ENCODE data around the gene SLC22A17.
"Not testable (repeated sequence)": the region's sequence is repeated elsewhere in the genome, so short reads cannot be mapped to it uniquely, and the experiment has no call there.

The SLC22A17 gene

GRCh38 chr14:23344481-23344880 is 8.2 kb downstream of the SLC22A17 start:
- no peaks in the 10 kb centered on the region for H3K36me3 ChIP-seq
- H3K4me3 ChIP-seq: no peak overlapping the region
- no peak overlapping the region for H3K27ac ChIP-seq
- H3K27me3 ChIP-seq: no peaks in the 10 kb centered on the region
- peaks cover 23 to 36% (median 25%) of the 10 kb centered on the region in 11 experiments for H3K9me3 ChIP-seq (replicated peaks in 1 of 11)
- no peak for TF ChIP-seq Cebpa-rat (IDR thresholded peaks at IDR 0.05)
- H3K9ac ChIP-seq: no peak overlapping the region
- H4K20me1 ChIP-seq: no peaks in the 10 kb centered on the region; a peak in 1 of 22 replicates
- H3K4me2 ChIP-seq: no peak overlapping the region
- no peaks in the 10 kb centered on the region for H3K4me1 ChIP-seq

- Histone ChIP-seq H4K20me1 (no peaks in the 10 kb centered on the region), H3K27me3 (no peaks in the 10 kb centered on the region), H3K4me3 (no peak overlapping the region), H3K27ac (no peak overlapping the region), H3K9ac (no peak overlapping the region), H3K9me3 (replicated peaks in 1 of 11) (peaks cover 33 to 54% (median 49%) of the 10 kb centered on the region in 11 experiments), H3K4me1 (no peaks in the 10 kb centered on the region), H3K4me2 (no peak overlapping the region), H3K36me3 (no peaks in the 10 kb centered on the region)
- TF ChIP-seq Cebpa-rat (IDR thresholded peaks at IDR 0.05): no peak
Observed at GRCh38 chr14:23339506-23340268, 13.0 kb downstream of the SLC22A17 start.

- Histone ChIP-seq H3K27ac (no peak overlapping the region), H3K9ac (no peak overlapping the region), H3K36me3 (no peaks in the 10 kb centered on the region), H3K4me3 (no peak overlapping the region), H4K20me1 (no peaks in the 10 kb centered on the region), H3K4me2 (no peak overlapping the region), H3K9me3 (replicated peaks in 1 of 11) (peaks cover 20 to 41% (median 31%) of the 10 kb centered on the region in 11 experiments), H3K27me3 (no peaks in the 10 kb centered on the region), H3K4me1 (no peaks in the 10 kb centered on the region)
- no peak for TF ChIP-seq Cebpa-rat (IDR thresholded peaks at IDR 0.05)
Observed at GRCh38 chr14:23335623-23336022, 17.1 kb downstream of the SLC22A17 start.

- H3K4me2 ChIP-seq: no peak overlapping the region
- no peak for TF ChIP-seq Cebpa-rat (IDR thresholded peaks at IDR 0.05)
- H3K4me3 ChIP-seq: no peak overlapping the region
- peaks cover 30 to 39% (median 35%) of the 10 kb centered on the region in 11 experiments for H3K36me3 ChIP-seq
- H3K27ac ChIP-seq: no peak overlapping the region
- no peaks in the 10 kb centered on the region for H3K9me3 ChIP-seq (replicated peaks in 1 of 11)
- H3K4me1 ChIP-seq: peaks cover 18 to 32% (median 19%) of the 10 kb centered on the region in 10 experiments
- H3K27me3 ChIP-seq: no peaks in the 10 kb centered on the region
- H4K20me1 ChIP-seq: peaks cover 19 to 43% (median 37%) of the 10 kb centered on the region in 11 experiments; a peak in 20 of 22 replicates
- H3K9ac ChIP-seq: no peak overlapping the region
Observed at GRCh38 chr14:23327947-23328744, 24.5 kb downstream of the SLC22A17 start.

GRCh38 chr14:23326491-23327332 is 26.0 kb downstream of the SLC22A17 start:
- no peaks in the 10 kb centered on the region for H3K27me3 ChIP-seq
- H4K20me1 ChIP-seq: peaks cover 27 to 55% (median 47%) of the 10 kb centered on the region in 11 experiments; a peak in 20 of 22 replicates
- no peaks in the 10 kb centered on the region for H3K9me3 ChIP-seq (replicated peaks in 1 of 11)
- no peak overlapping the region for H3K4me3 ChIP-seq
- peaks cover 23 to 37% (median 25%) of the 10 kb centered on the region in 10 experiments for H3K4me1 ChIP-seq
- peak overlapping the region in 3 of 11 experiments; percentile 7 to 23 (median 21); a peak in 1 of 22 replicates for H3K9ac ChIP-seq
- H3K27ac ChIP-seq: no peak overlapping the region
- no peak for TF ChIP-seq Cebpa-rat (IDR thresholded peaks at IDR 0.05)
- no peak overlapping the region for H3K4me2 ChIP-seq
- peaks cover 34 to 45% (median 42%) of the 10 kb centered on the region in 11 experiments for H3K36me3 ChIP-seq

GRCh38 chr14:23325746-23326145 is 26.9 kb downstream of the SLC22A17 start:
- peaks cover 23 to 37% (median 25%) of the 10 kb centered on the region in 10 experiments for H3K4me1 ChIP-seq
- peaks cover 34 to 45% (median 42%) of the 10 kb centered on the region in 11 experiments for H3K36me3 ChIP-seq
- not testable (repeated sequence) for H3K27ac ChIP-seq; H3K4me3 ChIP-seq; H3K27me3 ChIP-seq; H3K4me2 ChIP-seq; H3K9me3 ChIP-seq (replicated peaks in 1 of 11); H3K9ac ChIP-seq
- H4K20me1 ChIP-seq: peaks cover 27 to 55% (median 47%) of the 10 kb centered on the region in 11 experiments; a peak in 20 of 22 replicates

- H3K9me3 ChIP-seq (replicated peaks in 1 of 11): peaks cover 0 to 4% (median 0%) of the 10 kb centered on the region in 11 experiments; a peak in 2 of 22 replicates
- no peak for TF ChIP-seq Cebpa-rat (IDR thresholded peaks at IDR 0.05)
- peaks cover 35 to 49% (median 45%) of the 10 kb centered on the region in 11 experiments for H3K36me3 ChIP-seq
Observed at GRCh38 chr14:23324993-23325392, 27.7 kb downstream of the SLC22A17 start.

GRCh38 chr14:23324455-23324846 is 28.2 kb downstream of the SLC22A17 start:
- Histone ChIP-seq H3K9ac (peak overlapping the region in 9 of 11 experiments; percentile 26 to 99 (median 43); a peak in 13 of 22 replicates), H3K9me3 (replicated peaks in 1 of 11) (peaks cover 0 to 6% (median 0%) of the 10 kb centered on the region in 11 experiments; a peak in 2 of 22 replicates), H3K4me1 (peaks cover 31 to 46% (median 33%) of the 10 kb centered on the region in 10 experiments), H3K27ac (0 out of 22 replicates have a peak overlapping the region, but pooled peaks of 1 of the 11 experiments have one; percentile 11), H3K36me3 (peaks cover 40 to 53% (median 49%) of the 10 kb centered on the region in 11 experiments), H3K4me2 (peak overlapping the region in 9 of 11 experiments; percentile 83 to 98 (median 96); a peak in 14 of 22 replicates), H3K27me3 (no peaks in the 10 kb centered on the region), H4K20me1 (peaks cover 27 to 55% (median 47%) of the 10 kb centered on the region in 11 experiments; a peak in 20 of 22 replicates), H3K4me3 (peak overlapping the region in 1 of 10 experiments; percentile 94; a peak in 1 of 20 replicates)
- no peak for TF ChIP-seq Cebpa-rat (IDR thresholded peaks at IDR 0.05)

More at GRCh38 chr14:23324993-23325392, 27.7 kb downstream of the SLC22A17 start:
- peaks cover 31 to 44% (median 31%) of the 10 kb centered on the region in 10 experiments for H3K4me1 ChIP-seq
- peaks cover 27 to 55% (median 47%) of the 10 kb centered on the region in 11 experiments; a peak in 20 of 22 replicates for H4K20me1 ChIP-seq
- peak overlapping the region in 7 of 11 experiments; percentile 26 to 99 (median 45); a peak in 9 of 22 replicates for H3K9ac ChIP-seq
- H3K27me3 ChIP-seq: no peaks in the 10 kb centered on the region
- no peak overlapping the region for H3K4me3 ChIP-seq
- H3K4me2 ChIP-seq: peak overlapping the region in 5 of 11 experiments; percentile 86 to 98 (median 96); a peak in 5 of 22 replicates
- H3K27ac ChIP-seq: 0 out of 22 replicates have a peak overlapping the region, but pooled peaks of 1 of the 11 experiments have one; percentile 11
